ENCODE results near the gene ZXDC. TPM values are rescaled to one million over a fixed set of nuclear protein-coding genes. Genes with fewer than 3 reads are reported as not detected.

Gene ZXDC, protein sequence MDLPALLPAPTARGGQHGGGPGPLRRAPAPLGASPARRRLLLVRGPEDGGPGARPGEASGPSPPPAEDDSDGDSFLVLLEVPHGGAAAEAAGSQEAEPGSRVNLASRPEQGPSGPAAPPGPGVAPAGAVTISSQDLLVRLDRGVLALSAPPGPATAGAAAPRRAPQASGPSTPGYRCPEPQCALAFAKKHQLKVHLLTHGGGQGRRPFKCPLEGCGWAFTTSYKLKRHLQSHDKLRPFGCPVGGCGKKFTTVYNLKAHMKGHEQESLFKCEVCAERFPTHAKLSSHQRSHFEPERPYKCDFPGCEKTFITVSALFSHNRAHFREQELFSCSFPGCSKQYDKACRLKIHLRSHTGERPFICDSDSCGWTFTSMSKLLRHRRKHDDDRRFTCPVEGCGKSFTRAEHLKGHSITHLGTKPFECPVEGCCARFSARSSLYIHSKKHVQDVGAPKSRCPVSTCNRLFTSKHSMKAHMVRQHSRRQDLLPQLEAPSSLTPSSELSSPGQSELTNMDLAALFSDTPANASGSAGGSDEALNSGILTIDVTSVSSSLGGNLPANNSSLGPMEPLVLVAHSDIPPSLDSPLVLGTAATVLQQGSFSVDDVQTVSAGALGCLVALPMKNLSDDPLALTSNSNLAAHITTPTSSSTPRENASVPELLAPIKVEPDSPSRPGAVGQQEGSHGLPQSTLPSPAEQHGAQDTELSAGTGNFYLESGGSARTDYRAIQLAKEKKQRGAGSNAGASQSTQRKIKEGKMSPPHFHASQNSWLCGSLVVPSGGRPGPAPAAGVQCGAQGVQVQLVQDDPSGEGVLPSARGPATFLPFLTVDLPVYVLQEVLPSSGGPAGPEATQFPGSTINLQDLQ
- total RNA-seq, result 24.9 and 28.1 TPM in 2 replicates

GRCh38 chr3:126475413-126476114, at the start of gene ZXDC:
ZXDC (minus strand) TSS chr3:126475891; CDS start chr3:126475865, 26 bp downstream.

GRCh38 chr3:126523745-126524428, 48.2 kb upstream of the ZXDC start, which contains the start of gene CHST13:
CHST13 (plus strand) TSS chr3:126524155; CDS start chr3:126524333, 178 bp downstream.

GRCh38 chr3:126517291-126517951, 41.7 kb upstream of the ZXDC start, which contains the start of gene UROC1:
UROC1 (minus strand) TSS chr3:126517773; CDS start chr3:126517719, 54 bp downstream.

DNA sequence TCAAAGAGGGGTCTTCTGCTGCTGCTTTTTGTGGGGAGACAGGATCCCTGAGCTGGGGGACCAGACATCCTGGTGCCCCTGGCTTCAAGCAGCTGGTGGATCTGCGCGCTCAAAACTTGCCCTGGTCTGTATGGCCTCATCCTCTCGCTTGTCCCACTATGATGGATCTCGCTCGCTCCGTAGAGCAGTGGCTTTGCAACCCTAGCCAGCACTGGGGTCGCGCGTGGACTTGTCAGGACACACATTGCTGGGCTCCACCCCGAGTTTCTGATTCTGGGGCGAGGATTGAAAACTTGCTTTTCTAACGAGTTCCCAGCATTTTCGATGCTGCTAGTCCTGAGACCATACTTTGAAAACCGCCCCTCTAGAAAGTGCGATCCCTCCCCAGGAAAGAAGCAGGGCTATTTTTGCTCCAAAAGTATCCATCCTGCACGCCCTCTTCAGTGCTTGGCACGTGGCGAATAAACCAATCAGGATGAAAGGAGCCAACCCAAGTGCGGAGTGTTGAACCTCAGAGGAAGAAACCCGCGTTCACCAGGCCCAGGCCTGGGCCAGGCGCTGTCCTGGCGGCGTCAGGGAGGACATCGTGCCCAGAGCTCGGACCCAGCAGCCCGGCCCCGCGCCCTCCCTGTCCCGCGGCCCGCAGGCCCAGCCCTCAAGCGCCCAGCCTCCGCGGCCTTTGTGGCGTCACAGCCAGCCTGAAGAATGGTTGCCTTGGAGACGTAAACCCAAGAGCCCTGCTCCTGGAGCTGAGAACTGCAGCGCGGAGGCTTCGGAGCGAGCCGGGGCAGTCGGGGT, 81.3 kb downstream of the ZXDC start, which contains the start of gene CFAP100:
TSS of gene CFAP100 (plus strand) at position 731 of the 798 bp plus-strand sequence. CDS start 1,092 bp downstream, outside the sequence.

Other genes starting within 250 kb of the ZXDC start
- gene KLF15, start 118.5 kb downstream of the ZXDC start, total RNA-seq, result 1.5 and 1.6 TPM in 2 replicates
- gene CFAP100, start 81.0 kb downstream of the ZXDC start, total RNA-seq, result not detected in 2 replicates
- gene UROC1, start 41.9 kb upstream of the ZXDC start, total RNA-seq, result not detected in 2 replicates
- gene CHST13, start 48.3 kb upstream of the ZXDC start, total RNA-seq, result not detected in 2 replicates
- not detected in 2 replicates for gene C3orf22, start 83.0 kb upstream of the ZXDC start, total RNA-seq
- gene TXNRD3, start 179.2 kb upstream of the ZXDC start, total RNA-seq, result 6.7 and 8.2 TPM in 2 replicates
- gene CHCHD6, start 228.3 kb upstream of the ZXDC start, total RNA-seq, result 6.9 and 8.5 TPM in 2 replicates

Measured in vein endothelial cell (primary cell).